Psoas muscle (tissue), 8 donors: Measurements from ENCODE around the gene ADIPOR2. TPM values are rescaled to one million over a fixed set of nuclear protein-coding genes. Genes with fewer than 3 reads are reported as not detected.

Source experiments
- ATAC-seq, 4 donors: fragments of 200-7000 bp; cut with Tn5 transposase; one replicate each; pipeline ENCODE4 v1.9.1; 2020; ENCODE audit warnings: moderate library complexity in 3 of 4, mild to moderate bottlenecking in 2 of 4
- DNase-seq, 2 donors: peaks; one replicate each; pipeline ENCODE4 v3.0.0-alpha.2; 2020
- H3K27ac ChIP-seq: fragments of 200-600 bp; one replicate; pipeline ENCODE4 v1.8.0; 2022
- H3K27me3 ChIP-seq, 3 donors: fragments of 200-600 bp in 1 of 3; one replicate each; pipeline versions ENCODE4 v1.6.1 to v1.8.0; 2013 to 2022; ENCODE audit warnings: low read length in 2 of 3, mild to moderate bottlenecking in 2 of 3, moderate library complexity in 1 of 3; ENCODE audit not compliant: insufficient read depth in 3 of 3
- H3K36me3 ChIP-seq, 2 donors: fragments of 200-600 bp in 1 of 2; one replicate each; pipeline versions ENCODE4 v1.6.1 to v1.8.0; 2013 to 2022; ENCODE audit warnings: low read depth in 1 of 2, mild to moderate bottlenecking in 1 of 2, moderate library complexity in 1 of 2; ENCODE audit not compliant: insufficient read depth in 1 of 2
- H3K4me1 ChIP-seq: fragments of 200-600 bp; one replicate; pipeline ENCODE4 v1.8.0; 2022
- H3K4me3 ChIP-seq: fragments of 200-600 bp; one replicate; pipeline ENCODE4 v1.8.0; 2022; ENCODE audit warnings: mild to moderate bottlenecking
- H3K9me3 ChIP-seq: fragments of 200-600 bp; one replicate; pipeline ENCODE4 v1.8.0; 2022
- CTCF ChIP-seq: fragments of 200-600 bp; IDR thresholded peaks from one replicate; pipeline ENCODE4 v1.8.0; 2022; ENCODE audit warnings: antibody characterized with exemption
- WGBS, 3 donors: extraction: QIAGEN DNeasy Blood & Tissue Kit; methylation state at CpG; one replicate each; pipeline versions ENCODE4 v1.1.6 to v1.1.7; 2013; 5-methylcytosine and 5-hydroxymethylcytosine counted together
- intact Hi-C, 2 donors: fragments of 100-400 bp; cut with DNase I; formaldehyde crosslinking; loops; one replicate each; pipeline versions ENCODE4 v1.11.0 to v1.14.2; 2022
- polyA plus RNA-seq, 3 donors: library from polyadenylated mRNA; stranded (reverse); fragments of 200-250 nt; gene quantifications; one replicate each; pipeline ENCODE4 v1.2.3, GENCODE V29; 2013
- total RNA-seq, 4 donors: library from RNA; stranded (reverse); fragmentation: NEBNext Ultra II Directional in 2 of 4; extraction: Animal tissue kit (Norgen Biotek cat#: 25700) in 2 of 4; gene quantifications; one replicate each; pipeline versions ENCODE4 v1.2.1 to v1.2.4, GENCODE V29; 2021 to 2023
- donor health status: healthy with polysubstance abuse.
- donor health status: DM: no; HTN: no; CAD: no; lungs with moderate emphysema.
- donor health status: Bipolar disorder and iron deficiency.
- donor health status: healthy.
- donor health status: DM: yes; HTN: yes; CAD: no.
- donor health status: DM: no; HTN: no; CAD: no.
- donor health status: DM: no; HTN: no; CAD: no.
- donor health status: DM: yes; HTN: yes; CAD: no.

The ADIPOR2 gene
- total and polyA plus RNA-seq, 7 donors = 28.6 to 52.1 (median 44.2) TPM

GRCh38 chr12:1811281-1811947 is 120.5 kb downstream of the ADIPOR2 start:
- peak in 1 of 2 donors; percentile 47 for DNase-seq

GRCh38 chr12:1811948-1812291 is 121.0 kb downstream of the ADIPOR2 start:
- H3K27ac ChIP-seq = no peak overlapping the region
- no peak for TF ChIP-seq CTCF
- 67 to 80% (median 77%) methylated on average over 6 of the region's 6 CpGs for WGBS, 3 donors

More at GRCh38 chr12:1811281-1811947, 120.5 kb downstream of the ADIPOR2 start:
- WGBS, 3 donors = 67 to 76% (median 71%) methylated on average over 27 of the region's 27 CpGs
- ATAC-seq = no peak
- Histone ChIP-seq H3K4me3 (no peak overlapping the region), H3K36me3 (no peaks in the 10 kb centered on the region), H3K4me1 (peaks cover under 1% of the 10 kb centered on the region), H3K27ac (no peak overlapping the region), H3K9me3 (no peaks in the 10 kb centered on the region), H3K27me3 (peaks cover 0 to 3% (median 0%) of the 10 kb centered on the region in 3 donors)
- intact Hi-C loops = no loop called here
- TF ChIP-seq CTCF = no peak

GRCh38 chr12:1812650-1813302 is 121.9 kb downstream of the ADIPOR2 start:
- TF ChIP-seq CTCF = no peak
- ATAC-seq (peak in 3 of 4 donors; percentile 40 to 57 (median 49)), DNase-seq (peak in 1 of 2 donors; percentile 56)
- peaks cover 0 to 3% (median 0%) of the 10 kb centered on the region in 3 donors for H3K27me3 ChIP-seq
- peak overlapping the region; percentile 41 for H3K27ac ChIP-seq
- H3K36me3 ChIP-seq = no peaks in the 10 kb centered on the region
- intact Hi-C loops = no loop called here
- no peaks in the 10 kb centered on the region for H3K4me1 ChIP-seq
- 50 to 64% (median 53%) methylated on average over 17 of the region's 17 CpGs for WGBS, 3 donors
- no peaks in the 10 kb centered on the region for H3K9me3 ChIP-seq
- H3K4me3 ChIP-seq = no peak overlapping the region

More at GRCh38 chr12:1811948-1812291, 121.0 kb downstream of the ADIPOR2 start:
- intact Hi-C loops = no loop called here
- ATAC-seq (no peak), DNase-seq (peak in 1 of 2 donors; percentile 28)
- Histone ChIP-seq H3K4me3 (no peak overlapping the region), H3K4me1 (no peaks in the 10 kb centered on the region), H3K27me3 (peaks cover 0 to 3% (median 0%) of the 10 kb centered on the region in 3 donors), H3K36me3 (no peaks in the 10 kb centered on the region), H3K9me3 (no peaks in the 10 kb centered on the region)

- WGBS, 3 donors = 67 to 73% (median 72%) methylated on average over 8 of the region's 8 CpGs
- H3K27ac ChIP-seq = no peak overlapping the region
- intact Hi-C loops = no loop called here
- H3K9me3 ChIP-seq = no peaks in the 10 kb centered on the region
- H3K36me3 ChIP-seq = no peaks in the 10 kb centered on the region
- H3K4me3 ChIP-seq = no peak overlapping the region
- DNase-seq (no peak), ATAC-seq (no peak)
- peaks cover 0 to 7% (median 0%) of the 10 kb centered on the region in 3 donors for H3K27me3 ChIP-seq
- no peak for TF ChIP-seq CTCF
- H3K4me1 ChIP-seq = no peaks in the 10 kb centered on the region
Measured at GRCh38 chr12:1814266-1814665, 123.4 kb downstream of the ADIPOR2 start.
